ENCODE data around the gene GKN2.

DNA sequence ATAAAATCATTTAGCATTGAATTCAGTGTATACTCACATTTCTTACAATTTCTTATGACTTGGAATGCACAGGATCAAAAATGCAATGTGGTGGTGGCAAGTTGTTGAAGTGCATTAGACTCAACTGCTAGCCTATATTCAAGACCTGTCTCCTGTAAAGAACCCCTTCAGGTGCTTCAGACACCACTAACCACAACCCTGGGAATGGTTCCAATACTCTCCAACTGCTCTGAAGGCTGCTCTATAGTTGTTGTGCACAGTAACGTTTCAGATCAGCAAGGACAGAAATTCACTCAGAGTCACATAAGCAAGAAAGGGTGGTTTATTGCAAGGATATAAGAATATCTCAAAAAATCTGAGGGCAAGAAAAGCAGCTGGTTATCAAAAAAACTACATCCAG is 28.3 kb upstream of the GKN2 start:
- TF ChIP-seq, protein P1, sequence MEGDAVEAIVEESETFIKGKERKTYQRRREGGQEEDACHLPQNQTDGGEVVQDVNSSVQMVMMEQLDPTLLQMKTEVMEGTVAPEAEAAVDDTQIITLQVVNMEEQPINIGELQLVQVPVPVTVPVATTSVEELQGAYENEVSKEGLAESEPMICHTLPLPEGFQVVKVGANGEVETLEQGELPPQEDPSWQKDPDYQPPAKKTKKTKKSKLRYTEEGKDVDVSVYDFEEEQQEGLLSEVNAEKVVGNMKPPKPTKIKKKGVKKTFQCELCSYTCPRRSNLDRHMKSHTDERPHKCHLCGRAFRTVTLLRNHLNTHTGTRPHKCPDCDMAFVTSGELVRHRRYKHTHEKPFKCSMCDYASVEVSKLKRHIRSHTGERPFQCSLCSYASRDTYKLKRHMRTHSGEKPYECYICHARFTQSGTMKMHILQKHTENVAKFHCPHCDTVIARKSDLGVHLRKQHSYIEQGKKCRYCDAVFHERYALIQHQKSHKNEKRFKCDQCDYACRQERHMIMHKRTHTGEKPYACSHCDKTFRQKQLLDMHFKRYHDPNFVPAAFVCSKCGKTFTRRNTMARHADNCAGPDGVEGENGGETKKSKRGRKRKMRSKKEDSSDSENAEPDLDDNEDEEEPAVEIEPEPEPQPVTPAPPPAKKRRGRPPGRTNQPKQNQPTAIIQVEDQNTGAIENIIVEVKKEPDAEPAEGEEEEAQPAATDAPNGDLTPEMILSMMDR (IDR thresholded peaks at IDR 0.05) = no peak
- TF ChIP-seq, protein P2, sequence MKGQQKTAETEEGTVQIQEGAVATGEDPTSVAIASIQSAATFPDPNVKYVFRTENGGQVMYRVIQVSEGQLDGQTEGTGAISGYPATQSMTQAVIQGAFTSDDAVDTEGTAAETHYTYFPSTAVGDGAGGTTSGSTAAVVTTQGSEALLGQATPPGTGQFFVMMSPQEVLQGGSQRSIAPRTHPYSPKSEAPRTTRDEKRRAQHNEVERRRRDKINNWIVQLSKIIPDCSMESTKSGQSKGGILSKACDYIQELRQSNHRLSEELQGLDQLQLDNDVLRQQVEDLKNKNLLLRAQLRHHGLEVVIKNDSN (IDR thresholded peaks at IDR 0.05; ENCODE audit: borderline replicate concordance, low read depth) = no peak
- TF ChIP-seq RFX5 (IDR thresholded peaks at IDR 0.05; ENCODE audit: low read length) = no peak
- TF ChIP-seq RAD21 (IDR thresholded peaks at IDR 0.05; ENCODE audit: low read length) = no peak
- TF ChIP-seq, protein P3, sequence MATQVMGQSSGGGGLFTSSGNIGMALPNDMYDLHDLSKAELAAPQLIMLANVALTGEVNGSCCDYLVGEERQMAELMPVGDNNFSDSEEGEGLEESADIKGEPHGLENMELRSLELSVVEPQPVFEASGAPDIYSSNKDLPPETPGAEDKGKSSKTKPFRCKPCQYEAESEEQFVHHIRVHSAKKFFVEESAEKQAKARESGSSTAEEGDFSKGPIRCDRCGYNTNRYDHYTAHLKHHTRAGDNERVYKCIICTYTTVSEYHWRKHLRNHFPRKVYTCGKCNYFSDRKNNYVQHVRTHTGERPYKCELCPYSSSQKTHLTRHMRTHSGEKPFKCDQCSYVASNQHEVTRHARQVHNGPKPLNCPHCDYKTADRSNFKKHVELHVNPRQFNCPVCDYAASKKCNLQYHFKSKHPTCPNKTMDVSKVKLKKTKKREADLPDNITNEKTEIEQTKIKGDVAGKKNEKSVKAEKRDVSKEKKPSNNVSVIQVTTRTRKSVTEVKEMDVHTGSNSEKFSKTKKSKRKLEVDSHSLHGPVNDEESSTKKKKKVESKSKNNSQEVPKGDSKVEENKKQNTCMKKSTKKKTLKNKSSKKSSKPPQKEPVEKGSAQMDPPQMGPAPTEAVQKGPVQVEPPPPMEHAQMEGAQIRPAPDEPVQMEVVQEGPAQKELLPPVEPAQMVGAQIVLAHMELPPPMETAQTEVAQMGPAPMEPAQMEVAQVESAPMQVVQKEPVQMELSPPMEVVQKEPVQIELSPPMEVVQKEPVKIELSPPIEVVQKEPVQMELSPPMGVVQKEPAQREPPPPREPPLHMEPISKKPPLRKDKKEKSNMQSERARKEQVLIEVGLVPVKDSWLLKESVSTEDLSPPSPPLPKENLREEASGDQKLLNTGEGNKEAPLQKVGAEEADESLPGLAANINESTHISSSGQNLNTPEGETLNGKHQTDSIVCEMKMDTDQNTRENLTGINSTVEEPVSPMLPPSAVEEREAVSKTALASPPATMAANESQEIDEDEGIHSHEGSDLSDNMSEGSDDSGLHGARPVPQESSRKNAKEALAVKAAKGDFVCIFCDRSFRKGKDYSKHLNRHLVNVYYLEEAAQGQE (IDR thresholded peaks at IDR 0.05; ENCODE audit: low read depth, low read length) = no peak
- TF ChIP-seq TEAD4 (IDR thresholded peaks at IDR 0.05; ENCODE audit: borderline replicate concordance, insufficient read depth) = no peak
- no peak for TF ChIP-seq NFIC (IDR thresholded peaks at IDR 0.05; ENCODE audit: borderline replicate concordance)
